A204.1 (cell line): ENCODE results near the gene PCDHGA10.
A peak's percentile ranks its signal among the peaks of the same experiment; 100 is the strongest.
"Not testable (repeated sequence)": the region's sequence is repeated elsewhere in the genome, so short reads cannot be mapped to it uniquely, and the experiment has no call there.

Experiments
- FAIRE-seq: peaks from 2 replicates; lab custom pipeline; 2012; peaks lifted over from hg19 to GRCh38; lab: Jason Lieb, UNC

PCDHGA10 gene

DNA sequence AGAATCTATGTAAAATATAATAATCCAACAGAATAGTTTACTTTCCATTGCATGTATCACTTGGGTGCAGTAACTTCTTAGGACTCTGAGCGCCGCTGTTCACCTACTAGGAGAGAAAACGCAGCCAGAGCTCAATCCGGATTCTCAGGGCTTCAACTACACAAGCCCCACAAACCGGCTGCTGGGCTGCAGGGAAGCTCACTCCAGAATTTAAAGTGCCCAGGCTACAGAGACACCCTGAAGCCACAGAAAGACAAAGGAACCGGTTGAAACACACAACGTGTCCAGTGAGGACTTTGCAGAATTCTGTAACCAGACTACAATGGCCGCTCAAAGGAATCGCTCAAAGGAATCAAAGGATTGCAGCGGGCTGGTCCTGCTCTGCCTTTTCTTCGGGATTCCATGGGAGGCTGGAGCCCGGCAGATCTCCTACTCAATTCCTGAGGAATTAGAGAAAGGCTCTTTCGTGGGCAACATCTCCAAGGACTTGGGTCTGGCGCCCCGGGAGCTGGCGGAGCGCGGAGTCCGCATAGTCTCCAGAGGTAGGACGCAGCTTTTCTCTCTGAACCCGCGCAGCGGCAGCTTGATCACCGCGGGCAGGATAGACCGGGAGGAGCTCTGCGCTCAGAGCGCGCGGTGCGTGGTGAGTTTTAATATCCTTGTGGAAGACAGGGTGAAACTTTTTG is at the start of gene PCDHGA10:
PCDHGA10 (plus strand) TSS at position 134 of the 686 bp plus-strand sequence; CDS start at position 323, 189 bp downstream.
- peak; percentile 58 for FAIRE-seq

DNA sequence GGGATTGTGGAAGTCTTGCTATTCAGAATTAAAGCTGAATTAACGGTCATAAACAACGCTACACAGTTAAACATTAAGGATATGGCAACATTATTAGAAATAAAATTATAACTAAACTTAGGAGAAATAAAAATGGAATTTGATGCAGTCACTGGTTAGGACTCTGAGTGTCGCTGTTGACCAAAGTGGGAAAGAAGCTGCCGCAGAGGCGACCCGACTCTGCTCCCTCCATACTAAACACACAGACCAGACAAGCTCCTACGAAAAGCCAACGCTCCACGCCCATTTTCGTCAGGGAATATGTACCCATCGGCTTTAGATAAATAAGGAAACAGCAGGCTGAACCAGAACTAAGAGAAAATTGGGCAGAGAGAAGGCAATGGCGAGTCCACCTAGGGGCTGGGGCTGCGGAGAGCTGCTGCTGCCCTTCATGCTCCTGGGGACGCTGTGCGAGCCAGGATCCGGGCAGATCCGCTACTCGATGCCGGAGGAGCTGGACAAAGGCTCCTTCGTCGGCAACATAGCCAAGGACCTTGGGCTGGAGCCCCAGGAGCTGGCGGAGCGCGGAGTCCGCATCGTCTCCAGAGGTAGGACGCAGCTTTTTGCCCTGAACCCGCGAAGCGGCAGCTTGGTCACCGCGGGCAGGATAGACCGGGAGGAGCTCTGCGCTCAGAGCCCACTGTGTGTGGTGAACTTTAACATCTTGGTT is 48.7 kb upstream of the PCDHGA10 start, which contains the start of gene PCDHGA5:
PCDHGA5 (plus strand) TSS at position 211 of the 709 bp plus-strand sequence; CDS start at position 380, 169 bp downstream.
- FAIRE-seq: no peak

DNA sequence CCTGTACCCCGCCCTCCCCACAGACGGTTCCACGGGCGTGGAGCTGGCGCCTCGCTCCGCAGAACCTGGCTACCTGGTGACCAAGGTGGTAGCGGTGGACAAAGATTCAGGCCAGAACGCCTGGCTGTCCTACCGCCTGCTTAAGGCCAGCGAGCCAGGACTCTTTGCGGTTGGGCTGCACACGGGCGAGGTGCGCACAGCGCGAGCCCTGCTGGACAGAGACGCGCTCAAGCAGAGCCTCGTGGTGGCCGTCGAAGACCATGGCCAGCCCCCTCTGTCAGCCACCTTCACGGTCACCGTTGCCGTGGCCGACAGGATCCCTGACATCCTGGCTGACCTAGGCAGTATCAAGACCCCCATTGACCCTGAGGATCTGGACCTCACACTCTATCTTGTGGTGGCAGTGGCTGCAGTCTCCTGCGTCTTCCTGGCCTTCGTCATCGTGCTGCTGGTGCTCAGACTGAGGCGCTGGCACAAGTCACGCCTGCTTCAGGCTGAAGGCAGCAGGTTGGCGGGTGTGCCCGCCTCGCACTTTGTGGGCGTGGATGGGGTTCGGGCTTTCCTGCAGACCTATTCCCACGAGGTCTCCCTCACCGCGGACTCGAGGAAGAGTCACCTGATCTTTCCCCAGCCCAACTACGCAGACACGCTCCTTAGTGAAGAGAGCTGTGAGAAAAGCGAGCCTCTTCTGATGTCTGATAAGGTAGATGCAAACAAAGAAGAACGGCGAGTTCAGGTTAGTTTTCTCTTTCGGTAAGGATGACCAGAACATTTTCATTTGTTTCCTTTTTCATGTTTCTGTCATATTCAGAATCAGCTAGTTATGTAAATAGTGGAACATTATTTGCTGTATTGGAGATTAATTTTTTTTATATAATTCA is 46.5 kb upstream of the PCDHGA10 start:
- no peak for FAIRE-seq

GRCh38 chr5:141369994-141370848 is 42.6 kb upstream of the PCDHGA10 start, which contains the start of gene PCDHGB3:
Gene PCDHGB3 (plus strand): TSS chr5:141370242. CDS start chr5:141370395, 153 bp downstream.
- no peak for FAIRE-seq

- FAIRE-seq: no peak
These were observed 41.0 kb upstream of the PCDHGA10 start for GRCh38 chr5:141371572-141372475.

DNA sequence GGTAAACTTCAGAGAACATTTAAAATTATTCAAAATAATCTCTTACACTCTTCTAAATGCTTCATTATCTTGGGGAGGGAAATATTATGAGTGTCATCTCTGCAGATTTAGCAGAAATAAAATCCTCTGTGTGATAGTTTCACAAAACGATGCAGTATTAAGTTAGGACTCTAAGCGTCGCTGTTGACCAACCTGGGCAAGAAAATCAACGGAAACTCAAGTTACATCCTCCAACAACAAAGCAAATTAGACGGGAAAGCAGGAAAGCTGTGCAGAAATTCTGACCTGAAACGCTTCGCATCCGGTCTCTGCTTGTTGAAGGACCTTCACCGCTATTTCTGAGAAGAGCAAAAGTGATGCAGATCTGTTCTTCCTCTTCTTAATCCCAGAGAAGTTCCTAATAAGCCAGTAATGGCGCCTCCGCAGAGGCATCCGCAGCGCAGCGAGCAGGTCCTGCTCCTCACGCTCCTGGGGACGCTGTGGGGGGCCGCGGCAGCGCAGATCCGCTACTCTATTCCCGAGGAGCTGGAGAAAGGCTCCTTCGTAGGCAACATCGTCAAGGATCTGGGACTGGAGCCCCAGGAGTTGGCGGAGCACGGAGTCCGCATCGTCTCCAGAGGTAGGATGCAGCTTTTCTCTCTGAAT is 39.0 kb upstream of the PCDHGA10 start, which contains the start of gene PCDHGA6:
PCDHGA6 (plus strand) TSS at position 219 of the 645 bp plus-strand sequence; CDS start at position 412, 193 bp downstream.
- FAIRE-seq: no peak

DNA sequence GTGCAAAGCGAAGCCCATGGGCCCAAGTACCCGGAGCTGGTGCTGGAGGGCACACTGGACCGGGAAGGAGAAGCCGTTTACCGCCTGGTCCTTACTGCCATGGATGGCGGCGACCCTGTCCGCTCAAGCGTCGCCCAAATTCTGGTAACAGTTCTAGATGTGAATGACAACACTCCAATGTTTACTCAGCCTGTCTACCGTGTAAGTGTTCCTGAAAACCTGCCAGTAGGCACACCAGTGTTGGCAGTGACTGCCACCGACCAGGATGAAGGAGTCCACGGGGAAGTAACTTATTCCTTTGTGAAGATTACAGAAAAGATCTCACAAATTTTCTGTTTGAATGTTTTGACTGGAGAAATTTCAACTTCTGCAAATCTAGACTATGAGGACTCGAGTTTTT is 38.2 kb upstream of the PCDHGA10 start:
- no peak for FAIRE-seq

GRCh38 chr5:141375444-141376155 is 37.2 kb upstream of the PCDHGA10 start:
- FAIRE-seq: not testable (repeated sequence)

DNA sequence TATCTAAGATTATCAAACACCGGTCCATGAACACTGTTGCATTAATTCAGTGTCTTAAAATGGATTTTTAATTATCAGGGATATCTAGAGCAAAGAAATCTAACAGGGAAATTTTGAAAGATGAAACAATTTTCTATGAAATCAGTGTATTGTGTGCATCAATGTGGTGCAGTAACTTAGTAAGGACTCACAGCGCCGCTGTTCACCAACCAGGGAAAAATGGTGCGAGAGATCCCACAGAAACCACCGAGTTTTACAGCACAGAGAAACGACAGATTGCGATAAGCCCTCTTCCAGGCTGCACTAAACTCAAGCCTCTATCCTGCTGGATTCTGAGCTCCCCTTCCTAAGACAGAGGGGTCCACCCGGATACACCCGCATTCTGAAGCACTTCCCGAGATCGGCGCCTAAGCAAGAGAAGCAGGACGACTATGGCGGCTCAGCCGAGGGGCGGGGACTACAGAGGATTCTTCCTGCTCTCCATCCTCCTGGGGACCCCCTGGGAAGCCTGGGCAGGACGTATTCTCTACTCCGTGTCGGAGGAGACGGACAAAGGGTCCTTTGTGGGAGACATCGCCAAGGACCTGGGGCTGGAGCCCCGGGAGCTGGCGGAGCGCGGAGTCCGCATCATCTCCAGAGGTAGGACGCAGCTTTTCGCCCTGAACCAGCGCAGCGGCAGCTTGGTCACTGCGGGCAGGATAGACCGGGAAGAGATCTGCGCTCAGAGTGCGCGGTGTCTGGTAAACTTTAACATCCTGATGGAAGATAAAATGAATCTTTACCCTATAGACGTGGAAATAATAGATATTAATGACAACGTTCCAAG is 30.1 kb upstream of the PCDHGA10 start, which contains the start of gene PCDHGA7:
PCDHGA7 (plus strand) TSS at position 274 of the 826 bp plus-strand sequence; CDS start at position 432, 158 bp downstream.
- no peak for FAIRE-seq

GRCh38 chr5:141383345-141383744 is 29.4 kb upstream of the PCDHGA10 start:
- no peak for FAIRE-seq

GRCh38 chr5:141384471-141385267 is 28.1 kb upstream of the PCDHGA10 start:
- FAIRE-seq: no peak

GRCh38 chr5:141387557-141388311 is 25.1 kb upstream of the PCDHGA10 start, which contains the start of gene PCDHGB4:
Gene PCDHGB4 (plus strand): TSS chr5:141387698. CDS start chr5:141387885, 187 bp downstream.
- FAIRE-seq: not testable (repeated sequence)

GRCh38 chr5:141388661-141389060 is 24.1 kb upstream of the PCDHGA10 start:
- FAIRE-seq: no peak

- FAIRE-seq: no peak
These were observed 23.4 kb upstream of the PCDHGA10 start for GRCh38 chr5:141389153-141390042.
